Endothelial cell of umbilical vein (primary cell): Measurements from ENCODE around the gene ENKD1. TPM values are rescaled to one million over a fixed set of nuclear protein-coding genes. Genes with fewer than 3 reads are reported as not detected.

ENCODE experiments used
- BruUV-seq: library from RNA; stranded (reverse); fragments of 400-500 nt; replicated peaks from 2 replicates; lab custom pipeline; 2021; lab: Mats Ljungman, UMichigan
- CTCF ChIA-PET: fragments of 300-600, 350-600 bp; sonication (Branson Sonifier 250); formaldehyde crosslinking; loops from one replicate; lab custom pipeline; 2021; ENCODE audit warnings: antibody characterized with exemption, inconsistent platforms; lab: Charles Lee
- POLR2A ChIA-PET: fragments of 300-600, 350-600 bp; sonication (Branson Sonifier 250); formaldehyde crosslinking; loops from one replicate; lab custom pipeline; 2021; ENCODE audit warnings: antibody characterized with exemption, inconsistent platforms; lab: Charles Lee
- DNase-seq: peaks from one replicate; pipeline ENCODE4 v3.0.0-alpha.2; 2011; ENCODE audit warnings: low read depth, low spot score
- FAIRE-seq: peaks from 2 replicates; lab custom pipeline; 2011; peaks lifted over from hg19 to GRCh38; lab: Jason Lieb, UNC
- H2AFZ ChIP-seq: 2 replicates; pipeline ENCODE4 v1.6.0; 2012; ENCODE audit warnings: low read depth, low read length, control low read depth, inconsistent platforms
- H3K27ac ChIP-seq: 2 replicates; pipeline ENCODE4 v1.5.1; 2011; ENCODE audit warnings: low read depth, mild to moderate bottlenecking, control low read depth, low read length, moderate library complexity; ENCODE audit not compliant: insufficient read depth
- H3K27me3 ChIP-seq, 2 experiments: 2 replicates each; pipeline versions ENCODE4 v1.6.0 to v1.6.1; 2011; ENCODE audit warnings: low read length in 2 of 2, mixed read lengths in 1 of 2; ENCODE audit not compliant: control insufficient read depth in 2 of 2, insufficient read depth in 2 of 2
- H3K36me3 ChIP-seq, 2 experiments: 2 replicates in 1 of 2; 3 replicates in 1 of 2; pipeline ENCODE4 v1.5.1; 2011; ENCODE audit warnings: low read length in 2 of 2, mild to moderate bottlenecking in 1 of 2, moderate library complexity in 1 of 2; ENCODE audit not compliant: control insufficient read depth in 2 of 2, insufficient read depth in 2 of 2; ENCODE audit errors: extremely low read depth in 1 of 2
- H3K4me1 ChIP-seq: 3 replicates; pipeline ENCODE4 v1.5.1; 2011; ENCODE audit warnings: mild to moderate bottlenecking, low read length; ENCODE audit not compliant: control insufficient read depth, insufficient read depth; ENCODE audit errors: extremely low read depth
- H3K4me2 ChIP-seq: 2 replicates; pipeline ENCODE4 v1.6.1; 2011; ENCODE audit warnings: low read length, control low read depth, mixed read lengths; ENCODE audit not compliant: insufficient read depth
- H3K4me3 ChIP-seq, 3 experiments: fragments of 200-600 bp in 1 of 3; sonication (generic), shearing (Covaris generic) in 1 of 3; replicated peaks in 1 of 3; 2 replicates each; pipeline ENCODE4 v1.5.1; 2011 to 2016; ENCODE audit warnings: control low read depth in 3 of 3, low read length in 3 of 3, mild to moderate bottlenecking in 2 of 3, inconsistent platforms in 1 of 3, low read depth in 1 of 3, moderate library complexity in 1 of 3; ENCODE audit not compliant: insufficient read depth in 1 of 3
- H3K79me2 ChIP-seq: 2 replicates; pipeline ENCODE4 v1.6.0; 2012; ENCODE audit warnings: low read length, inconsistent platforms; ENCODE audit not compliant: control insufficient read depth, insufficient read depth
- H3K9ac ChIP-seq: replicated peaks from 2 replicates; pipeline ENCODE3; 2011; ENCODE audit warnings: low read length, control low read depth; ENCODE audit not compliant: insufficient read depth; ENCODE audit errors: extremely low read depth
- H3K9me1 ChIP-seq: replicated peaks from 3 replicates; pipeline ENCODE4 v1.6.0; 2011; ENCODE audit warnings: mild to moderate bottlenecking, low read length; ENCODE audit not compliant: control insufficient read depth, insufficient read depth; ENCODE audit errors: extremely low read depth
- H3K9me3 ChIP-seq: replicated peaks from 2 replicates; pipeline ENCODE4 v1.5.1; 2012; ENCODE audit warnings: low read length, inconsistent platforms; ENCODE audit not compliant: control insufficient read depth, insufficient read depth
- H4K20me1 ChIP-seq: replicated peaks from 2 replicates; pipeline ENCODE3; 2011; ENCODE audit warnings: mild to moderate bottlenecking, low read length; ENCODE audit not compliant: control insufficient read depth, insufficient read depth; ENCODE audit errors: extremely low read depth
- EZH2 ChIP-seq: IDR thresholded peaks from 2 replicates; pipeline ENCODE4 v1.6.1; 2012; ENCODE audit warnings: borderline replicate concordance, low read depth, mild to moderate bottlenecking, moderate library complexity, low read length, inconsistent platforms; ENCODE audit not compliant: severe bottlenecking
- FOS ChIP-seq: IDR thresholded peaks from 2 replicates; pipeline ENCODE4 v1.6.1; 2011; ENCODE audit warnings: mild to moderate bottlenecking, low read length, moderate library complexity, borderline replicate concordance; ENCODE audit not compliant: insufficient read depth
- GATA2 ChIP-seq: IDR thresholded peaks from 2 replicates; pipeline ENCODE4 v1.7.0; 2011; ENCODE audit warnings: low read depth, mild to moderate bottlenecking, moderate library complexity, mixed read lengths, low read length; ENCODE audit not compliant: insufficient read length, insufficient read depth
- JUN ChIP-seq: IDR thresholded peaks from 2 replicates; pipeline ENCODE4 v1.6.1; 2011; ENCODE audit warnings: borderline replicate concordance, low read depth; ENCODE audit not compliant: insufficient read length, insufficient read depth
- MYC ChIP-seq: IDR thresholded peaks from one replicate; pipeline ENCODE4 v1.6.1; 2011; ENCODE audit warnings: mild to moderate bottlenecking, low read depth, low read length
- POLR2A ChIP-seq: IDR thresholded peaks from 2 replicates; pipeline ENCODE4 v1.6.1; 2012; ENCODE audit warnings: low read depth, mild to moderate bottlenecking, control low read depth, low read length
- POLR2AphosphoS5 ChIP-seq: IDR thresholded peaks from 2 replicates; pipeline ENCODE4 v1.6.1; 2012; ENCODE audit warnings: low read depth, mild to moderate bottlenecking, control low read depth, low read length, moderate library complexity; ENCODE audit not compliant: insufficient read depth
- dilution Hi-C: fragments of 300-500 bp; cut with MboI; formaldehyde crosslinking; loops from one replicate; pipeline ENCODE4 v1.15.0; 2019; ENCODE audit warnings: low sequenced_read_pairs; ENCODE audit not compliant: extremely low pct_ligation_motif_present
- intact Hi-C: fragments of 100-400 bp; cut with micrococcal nuclease; formaldehyde crosslinking; loops from one replicate; pipeline ENCODE4 v1.10.0; 2022
- polyA plus RNA-seq, 4 experiments: library from polyadenylated mRNA; depleted of rRNA in 3 of 4; stranded (reverse) in 3 of 4; unstranded in 1 of 4; fragments of >200 nt; gene quantifications; 2 replicates each; pipeline versions ENCODE4 v1.2.1 to v1.2.3, GENCODE V29; 2011 to 2012; ENCODE audit warnings: missing spikeins in 1 of 4
- total RNA-seq: library from RNA; stranded (reverse); gene quantifications from 2 replicates; pipeline ENCODE4 v1.2.3, GENCODE V29; 2021
- TF ChIP-seq, protein P1 (sequence below), 2 donors: IDR thresholded peaks; 1 replicate in 1 of 2; 2 replicates in 1 of 2; pipeline ENCODE4 v1.5.1; 2011; ENCODE audit warnings: low read length in 2 of 2, mild to moderate bottlenecking in 2 of 2, moderate library complexity in 2 of 2, control low read depth in 1 of 2, inconsistent platforms in 1 of 2, low read depth in 1 of 2; ENCODE audit not compliant: insufficient read depth in 1 of 2; ENCODE audit errors: extremely low read depth in 1 of 2
- TF ChIP-seq, protein P2 (sequence below): IDR thresholded peaks from 2 replicates; pipeline ENCODE4 v1.6.1; 2011; ENCODE audit not compliant: insufficient read depth, insufficient read length

The ENKD1 gene
- total and polyA plus RNA-seq, 2 donors (not counting 3 experiments of a cell fraction or from before 2014, with no cell fraction given): 16.7 to 17.3 TPM

DNA sequence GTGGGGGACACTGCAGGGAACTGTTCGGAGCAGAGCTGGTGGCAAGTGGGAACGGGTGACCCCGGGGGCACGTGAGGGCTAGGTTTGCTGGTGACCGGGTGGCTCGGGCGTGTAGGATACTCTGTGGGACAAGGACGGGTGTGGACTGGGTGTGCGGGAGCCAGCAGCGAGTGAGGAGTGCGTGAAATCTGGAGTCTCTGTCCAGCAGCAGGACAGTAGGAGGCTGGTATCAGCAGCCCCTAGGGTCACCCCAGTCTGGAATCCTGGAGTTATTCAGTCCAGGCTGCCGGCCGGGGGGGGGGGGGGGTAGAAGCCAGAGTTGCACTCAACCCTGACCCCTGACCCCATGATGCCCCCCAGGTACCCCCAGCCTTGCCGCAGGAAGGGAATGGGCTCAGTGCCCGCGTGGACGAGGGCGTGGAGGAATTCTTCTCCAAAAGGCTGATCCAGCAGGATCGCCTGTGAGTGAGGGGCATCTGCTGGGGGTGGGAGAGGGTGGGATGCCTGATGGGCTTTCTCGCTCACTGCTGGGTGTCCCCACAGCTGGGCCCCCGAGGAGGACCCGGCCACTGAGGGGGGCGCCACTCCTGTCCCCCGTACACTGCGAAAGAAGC lies 12.7 kb downstream of the ENKD1 start:
- Histone ChIP-seq H3K27me3 (peaks cover 34 to 35% of the 10 kb centered on the region in 2 experiments), H3K27ac (no peak overlapping the region), H3K36me3 (no peaks in the 10 kb centered on the region), H2AFZ (no peak overlapping the region), H3K9ac (no peak overlapping the region), H3K4me1 (peaks cover 5% of the 10 kb centered on the region), H4K20me1 (no peaks in the 10 kb centered on the region), H3K9me3 (no peaks in the 10 kb centered on the region), H3K4me2 (no peak overlapping the region), H3K9me1 (no peaks in the 10 kb centered on the region), H3K4me3 (no peak overlapping the region), H3K79me2 (no peaks in the 10 kb centered on the region)
- DNase-seq (no peak), FAIRE-seq (no peak)
- TF ChIP-seq JUN (no peak), GATA2 (no peak), POLR2AphosphoS5 (no peak), MYC (no peak), FOS (no peak), POLR2A (no peak), EZH2 (no peak)
- TF ChIP-seq, protein P1, sequence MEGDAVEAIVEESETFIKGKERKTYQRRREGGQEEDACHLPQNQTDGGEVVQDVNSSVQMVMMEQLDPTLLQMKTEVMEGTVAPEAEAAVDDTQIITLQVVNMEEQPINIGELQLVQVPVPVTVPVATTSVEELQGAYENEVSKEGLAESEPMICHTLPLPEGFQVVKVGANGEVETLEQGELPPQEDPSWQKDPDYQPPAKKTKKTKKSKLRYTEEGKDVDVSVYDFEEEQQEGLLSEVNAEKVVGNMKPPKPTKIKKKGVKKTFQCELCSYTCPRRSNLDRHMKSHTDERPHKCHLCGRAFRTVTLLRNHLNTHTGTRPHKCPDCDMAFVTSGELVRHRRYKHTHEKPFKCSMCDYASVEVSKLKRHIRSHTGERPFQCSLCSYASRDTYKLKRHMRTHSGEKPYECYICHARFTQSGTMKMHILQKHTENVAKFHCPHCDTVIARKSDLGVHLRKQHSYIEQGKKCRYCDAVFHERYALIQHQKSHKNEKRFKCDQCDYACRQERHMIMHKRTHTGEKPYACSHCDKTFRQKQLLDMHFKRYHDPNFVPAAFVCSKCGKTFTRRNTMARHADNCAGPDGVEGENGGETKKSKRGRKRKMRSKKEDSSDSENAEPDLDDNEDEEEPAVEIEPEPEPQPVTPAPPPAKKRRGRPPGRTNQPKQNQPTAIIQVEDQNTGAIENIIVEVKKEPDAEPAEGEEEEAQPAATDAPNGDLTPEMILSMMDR (IDR thresholded peaks at IDR 0.05; ENCODE audit: extremely low read depth in 1 of 2, insufficient read depth in 1 of 2, low read depth in 1 of 2, low read length in 2 of 2): no peak
- TF ChIP-seq, protein P2, sequence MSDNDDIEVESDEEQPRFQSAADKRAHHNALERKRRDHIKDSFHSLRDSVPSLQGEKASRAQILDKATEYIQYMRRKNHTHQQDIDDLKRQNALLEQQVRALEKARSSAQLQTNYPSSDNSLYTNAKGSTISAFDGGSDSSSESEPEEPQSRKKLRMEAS: no peak
- POLR2A ChIA-PET: interaction anchor here (0.5 kb wide), 1 partner anchor 9 kb away, joined by 4 read pairs; no protein-coding TSS in a partner anchor
- dilution Hi-C loops (no loop called here), intact Hi-C loops (no loop called here)
- CTCF ChIA-PET: interaction anchor here (1.6 kb wide), 1 partner anchor 133 kb away, joined by 6 read pairs; no protein-coding TSS in a partner anchor
- BruUV-seq: no TSS peak
